ENCODE results near the gene PAIP2B. TPM values are rescaled to one million over a fixed set of nuclear protein-coding genes. Genes with fewer than 3 reads are reported as not detected.

Gene PAIP2B
- 0.24 to 0.44 TPM (median 0.43 TPM) in 5 replicates for total RNA-seq (2022; extraction: Qiagen RNA extraction; ENCODE audit: low read depth)

GRCh38 chr2:71226965-71227560 lies at the start of gene PAIP2B:
Gene PAIP2B (minus strand): TSS chr2:71227103. CDS start chr2:71202589, 24,514 bp downstream.

Other genes with a start within 250 kb of the PAIP2B start
- gene ANKRD53, start 248.5 kb downstream of the PAIP2B start, total RNA-seq (2022; extraction: Qiagen RNA extraction; ENCODE audit: low read depth): 0.06 to 0.34 TPM (median 0.07 TPM) in 3 of 5 replicates, not detected in the others
- gene TEX261, start 232.2 kb downstream of the PAIP2B start, total RNA-seq (2022; extraction: Qiagen RNA extraction; ENCODE audit: low read depth): 82.7 to 91.3 TPM (median 87.3 TPM) in 5 replicates
- 55.8 to 87.6 TPM (median 78.4 TPM) in 5 replicates for gene NAGK, start 158.5 kb downstream of the PAIP2B start, total RNA-seq (2022; extraction: Qiagen RNA extraction; ENCODE audit: low read depth)
- gene MCEE, start 96.9 kb downstream of the PAIP2B start, total RNA-seq (2022; extraction: Qiagen RNA extraction; ENCODE audit: low read depth): 10.1 to 12.2 TPM (median 11.0 TPM) in 5 replicates
- gene MPHOSPH10, start 96.5 kb downstream of the PAIP2B start, total RNA-seq (2022; extraction: Qiagen RNA extraction; ENCODE audit: low read depth): 39.8 to 45.5 TPM (median 43.1 TPM) in 5 replicates
- 62.8 to 76.6 TPM (median 72.2 TPM) in 5 replicates for gene ZNF638, start 104.7 kb upstream of the PAIP2B start, total RNA-seq (2022; extraction: Qiagen RNA extraction; ENCODE audit: low read depth)
- gene DYSF, start 226.5 kb upstream of the PAIP2B start, total RNA-seq (2022; extraction: Qiagen RNA extraction; ENCODE audit: low read depth): 0.72 to 1.2 TPM (median 0.85 TPM) in 5 replicates

All from A549 treated with DMSO at 1 μM for 4 hours (cell line).